ENCODE results near the gene DRC1. TPM values are rescaled to one million over a fixed set of nuclear protein-coding genes. Genes with fewer than 3 reads are reported as not detected.

The DRC1 gene
- total RNA-seq, 1 donor from 2014 or later: not detected

- intact Hi-C loops (cut with micrococcal nuclease): no loop called here
Observed at GRCh38 chr2:26399771-26400376, 1.8 kb upstream of the DRC1 start.

GRCh38 chr2:26400723-26401122 is 997 bp upstream of the DRC1 start:
- intact Hi-C loops (cut with micrococcal nuclease): no loop called here

- intact Hi-C loops (cut with micrococcal nuclease): no loop called here
Observed at GRCh38 chr2:26407526-26407925, 5.8 kb downstream of the DRC1 start.

- intact Hi-C loops (cut with micrococcal nuclease): no loop called here
Observed at GRCh38 chr2:26409785-26410184, 8.1 kb downstream of the DRC1 start.

- intact Hi-C loops (cut with micrococcal nuclease): no loop called here
Observed at GRCh38 chr2:26410764-26411243, 9.1 kb downstream of the DRC1 start.

GRCh38 chr2:26411419-26411818 is 9.7 kb downstream of the DRC1 start:
- intact Hi-C loops (cut with micrococcal nuclease): no loop called here

GRCh38 chr2:26412091-26412673 is 10.5 kb downstream of the DRC1 start:
- intact Hi-C loops (cut with micrococcal nuclease): no loop called here

GRCh38 chr2:26414311-26414710 is 12.6 kb downstream of the DRC1 start:
- intact Hi-C loops (cut with micrococcal nuclease): no loop called here

- intact Hi-C loops (cut with micrococcal nuclease): no loop called here
Observed at GRCh38 chr2:26421961-26422360, 20.2 kb downstream of the DRC1 start.

GRCh38 chr2:26422947-26423629 is 21.4 kb downstream of the DRC1 start:
- intact Hi-C loops (cut with micrococcal nuclease): no loop called here

GRCh38 chr2:26423750-26424149 is 22.0 kb downstream of the DRC1 start:
- intact Hi-C loops (cut with micrococcal nuclease): no loop called here

- intact Hi-C loops (cut with micrococcal nuclease): no loop called here
Observed at GRCh38 chr2:26424221-26424620, 22.5 kb downstream of the DRC1 start.

- intact Hi-C loops (cut with micrococcal nuclease): no loop called here
Observed at GRCh38 chr2:26428846-26429245, 27.1 kb downstream of the DRC1 start.

- intact Hi-C loops (cut with micrococcal nuclease): no loop called here
Observed at GRCh38 chr2:26429779-26430578, 28.3 kb downstream of the DRC1 start.

GRCh38 chr2:26430826-26431225 is 29.1 kb downstream of the DRC1 start:
- intact Hi-C loops (cut with micrococcal nuclease): no loop called here

GRCh38 chr2:26432363-26432762 is 30.6 kb downstream of the DRC1 start:
- intact Hi-C loops (cut with micrococcal nuclease): no loop called here

- intact Hi-C loops (cut with micrococcal nuclease): no loop called here
Observed at GRCh38 chr2:26432859-26433258, 31.1 kb downstream of the DRC1 start.

- intact Hi-C loops (cut with micrococcal nuclease): no loop called here
Observed at GRCh38 chr2:26435106-26435505, 33.4 kb downstream of the DRC1 start.

GRCh38 chr2:26438526-26438925 is 36.8 kb downstream of the DRC1 start:
- intact Hi-C loops (cut with micrococcal nuclease): no loop called here

- intact Hi-C loops (cut with micrococcal nuclease): no loop called here
Observed at GRCh38 chr2:26438926-26439325, 37.2 kb downstream of the DRC1 start.

- intact Hi-C loops (cut with micrococcal nuclease): no loop called here
Observed at GRCh38 chr2:26442301-26442700, 40.6 kb downstream of the DRC1 start.

GRCh38 chr2:26442707-26443106 is 41.0 kb downstream of the DRC1 start:
- intact Hi-C loops (cut with micrococcal nuclease): no loop called here
